Ectodermal cell (in vitro differentiated cells): Measurements from ENCODE around the gene GALC.

Experiments
- H3K27ac ChIP-seq: 2 replicates; pipeline ENCODE4 v1.7.0; 2013; ENCODE audit warnings: mild to moderate bottlenecking, low read depth, low read length; ENCODE audit not compliant: insufficient read depth, poor library complexity, severe bottlenecking
- H3K27me3 ChIP-seq: 2 replicates; pipeline ENCODE4 v1.7.0; 2013; ENCODE audit warnings: mild to moderate bottlenecking, low read length; ENCODE audit not compliant: insufficient read depth, control insufficient read depth, poor library complexity, severe bottlenecking
- H3K36me3 ChIP-seq: one replicate; pipeline ENCODE4 v1.7.0; 2013; ENCODE audit warnings: low read length; ENCODE audit not compliant: control insufficient read depth, insufficient read depth
- H3K4me1 ChIP-seq: one replicate; pipeline ENCODE4 v1.7.0; 2013; ENCODE audit warnings: low read length; ENCODE audit not compliant: control insufficient read depth, insufficient read depth
- H3K4me3 ChIP-seq: 2 replicates; pipeline ENCODE4 v1.7.0; 2013; ENCODE audit warnings: low read depth, low read length, control low read depth; ENCODE audit not compliant: insufficient read depth
- H3K9me3 ChIP-seq: 2 replicates; pipeline ENCODE4 v1.7.0; 2013; ENCODE audit warnings: mild to moderate bottlenecking, low read length, moderate library complexity; ENCODE audit not compliant: control insufficient read depth
- WGBS, 2 experiments: methylation state at CpG; one replicate each; pipeline ENCODE4 v1.1.7; 2013; ENCODE audit warnings: missing lambda C conversion rate in 2 of 2; 5-methylcytosine and 5-hydroxymethylcytosine counted together

GALC gene

DNA sequence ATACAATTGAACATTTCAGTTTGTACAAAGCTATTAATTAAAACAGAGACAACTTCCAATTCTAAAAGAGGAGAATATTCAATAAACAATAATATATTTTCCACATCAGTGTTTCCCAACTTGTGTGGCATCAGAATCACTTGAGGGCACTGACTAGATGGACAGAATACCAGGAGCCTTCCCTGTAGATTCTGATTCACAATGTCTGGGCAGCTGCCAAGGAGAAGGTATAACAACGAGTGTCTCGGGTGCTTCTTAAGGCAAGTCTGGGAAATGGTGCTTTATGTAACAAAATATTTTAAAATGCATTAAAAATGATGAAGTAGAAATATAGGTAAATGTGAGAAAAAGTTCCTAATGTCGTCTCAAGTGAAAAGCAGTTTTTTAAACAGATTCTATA lies 26.2 kb downstream of the GALC start:
- H3K4me3 ChIP-seq = no peak overlapping the region
- no peaks in the 10 kb centered on the region for H3K9me3 ChIP-seq
- no peaks in the 10 kb centered on the region for H3K36me3 ChIP-seq
- no peaks in the 10 kb centered on the region for H3K27me3 ChIP-seq
- no peaks in the 10 kb centered on the region for H3K4me1 ChIP-seq
- H3K27ac ChIP-seq = no peak overlapping the region
- WGBS, 2 experiments = 85 to 91% methylated on average over 2 to 3 of the region's 3 CpGs

DNA sequence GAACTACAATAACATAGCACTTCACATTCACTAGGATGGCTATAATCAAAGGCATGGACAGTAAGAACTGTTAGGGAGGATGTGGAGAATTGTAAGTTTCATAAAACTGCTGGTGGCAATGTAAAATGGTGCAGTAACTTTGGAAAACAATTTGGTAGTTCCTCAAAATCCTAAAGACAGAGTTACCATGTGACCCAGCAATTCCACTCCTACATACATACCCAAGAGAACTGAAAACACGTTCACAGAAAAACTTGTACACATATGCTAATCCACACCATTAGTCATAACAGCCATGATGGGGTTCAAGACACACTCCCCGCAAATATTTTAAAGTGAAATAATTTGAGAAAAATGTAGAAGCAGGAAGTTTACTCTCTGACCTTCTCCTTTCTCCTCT lies 31.7 kb downstream of the GALC start:
- Histone ChIP-seq H3K9me3 (no peaks in the 10 kb centered on the region), H3K27ac (no peak overlapping the region), H3K36me3 (no peaks in the 10 kb centered on the region), H3K4me1 (no peaks in the 10 kb centered on the region), H3K4me3 (no peak overlapping the region), H3K27me3 (no peaks in the 10 kb centered on the region)
- WGBS, 2 experiments = 89 to 93% methylated on average over 1 to 2 of the region's 2 CpGs

DNA sequence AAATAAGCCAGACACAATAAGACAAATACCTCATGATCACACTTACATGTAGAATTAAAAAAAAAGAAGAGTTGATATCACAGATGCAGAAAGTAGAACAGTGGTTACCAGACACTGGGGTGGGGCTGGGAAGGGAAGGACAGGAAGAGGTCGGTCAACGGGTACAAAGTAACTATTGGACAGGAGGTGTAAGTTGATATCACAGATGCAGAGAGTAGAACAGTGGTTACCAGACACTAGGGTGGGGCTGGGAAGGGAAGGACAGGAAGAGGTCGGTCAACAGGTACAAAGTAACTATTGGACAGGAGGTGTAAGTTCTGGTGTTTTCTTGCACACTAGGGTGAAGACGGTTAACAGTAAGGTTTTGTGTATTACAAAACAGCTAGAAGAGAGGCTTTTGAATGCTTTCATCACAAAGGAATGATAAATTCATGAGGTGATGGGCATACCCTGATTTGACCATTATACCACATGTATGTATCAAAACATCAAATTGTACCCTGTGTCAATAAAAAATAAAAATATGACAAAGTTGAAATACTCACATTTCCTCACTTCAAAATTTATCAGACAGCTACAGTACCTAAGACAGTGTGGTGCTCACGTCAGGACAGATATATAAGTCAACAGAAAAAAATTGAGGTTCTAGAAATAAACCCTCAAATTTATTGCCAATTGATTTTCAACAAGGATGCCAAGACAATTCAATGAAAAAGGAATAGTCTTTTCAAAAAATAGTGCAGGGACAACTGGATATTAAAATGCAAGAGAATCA lies 32.8 kb downstream of the GALC start:
- Histone ChIP-seq H3K4me3 (no peak overlapping the region), H3K9me3 (no peaks in the 10 kb centered on the region), H3K4me1 (no peaks in the 10 kb centered on the region), H3K36me3 (no peaks in the 10 kb centered on the region), H3K27me3 (no peaks in the 10 kb centered on the region), H3K27ac (no peak overlapping the region)
- 89 to 95% methylated on average over 5 of the region's 5 CpGs for WGBS, 2 experiments

GRCh38 chr14:87955501-87955900 lies 37.5 kb downstream of the GALC start:
- Histone ChIP-seq H3K4me3 (no peak overlapping the region), H3K27ac (no peak overlapping the region), H3K27me3 (no peaks in the 10 kb centered on the region), H3K9me3 (no peaks in the 10 kb centered on the region), H3K36me3 (no peaks in the 10 kb centered on the region), H3K4me1 (no peaks in the 10 kb centered on the region)
- 94% methylated on average over 5 of the region's 6 CpGs for WGBS, 2 experiments

DNA sequence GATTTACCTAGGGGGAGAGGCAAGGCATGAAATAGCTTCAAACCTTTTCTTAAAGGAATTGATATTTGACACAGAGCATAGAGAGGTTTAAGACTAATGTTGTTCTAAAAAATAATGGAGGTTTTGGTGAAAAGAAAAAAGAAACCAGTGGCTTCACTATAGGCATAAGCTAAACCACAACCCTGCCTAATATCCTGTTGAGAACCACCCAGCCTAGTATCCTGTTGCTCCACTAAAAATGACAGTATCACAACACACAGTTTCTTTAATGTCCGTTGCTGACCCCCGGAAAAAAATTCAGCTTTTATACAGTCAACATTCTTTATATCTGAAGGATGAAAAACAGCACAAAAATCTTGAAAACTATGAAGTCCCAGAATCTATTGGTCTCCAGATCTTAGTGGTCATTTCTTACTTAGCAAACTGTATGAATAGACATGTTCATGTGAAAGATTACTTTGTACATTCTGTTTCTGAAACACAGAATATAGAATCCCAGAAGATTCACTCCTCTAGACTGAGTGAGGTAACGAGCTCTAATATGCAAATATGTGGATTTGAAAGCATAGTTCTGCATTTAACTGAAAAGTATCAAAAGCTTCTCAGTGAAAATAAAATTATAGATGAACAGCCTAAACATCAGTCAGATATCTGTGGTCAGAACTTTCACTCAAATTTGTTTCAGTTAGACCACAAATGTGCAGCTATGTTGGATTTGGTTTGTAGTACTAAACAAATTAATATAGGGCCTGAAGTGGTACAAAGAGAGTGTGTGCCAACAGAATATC lies 40.5 kb downstream of the GALC start:
- Histone ChIP-seq H3K9me3 (no peaks in the 10 kb centered on the region), H3K4me1 (no peaks in the 10 kb centered on the region), H3K4me3 (no peak overlapping the region), H3K27me3 (no peaks in the 10 kb centered on the region), H3K36me3 (no peaks in the 10 kb centered on the region), H3K27ac (no peak overlapping the region)
- 91 to 93% methylated on average over 2 to 3 of the region's 3 CpGs for WGBS, 2 experiments

GRCh38 chr14:87944987-87945604 lies 47.9 kb downstream of the GALC start:
- WGBS, 2 experiments = 48% methylated on average over 3 of the region's 4 CpGs; no CpG with 5 or more reads in 1 of the 2 experiments
- no peaks in the 10 kb centered on the region for H3K9me3 ChIP-seq
- no peaks in the 10 kb centered on the region for H3K4me1 ChIP-seq
- no peak overlapping the region for H3K27ac ChIP-seq
- H3K27me3 ChIP-seq = no peaks in the 10 kb centered on the region
- no peaks in the 10 kb centered on the region for H3K36me3 ChIP-seq
- no peak overlapping the region for H3K4me3 ChIP-seq

DNA sequence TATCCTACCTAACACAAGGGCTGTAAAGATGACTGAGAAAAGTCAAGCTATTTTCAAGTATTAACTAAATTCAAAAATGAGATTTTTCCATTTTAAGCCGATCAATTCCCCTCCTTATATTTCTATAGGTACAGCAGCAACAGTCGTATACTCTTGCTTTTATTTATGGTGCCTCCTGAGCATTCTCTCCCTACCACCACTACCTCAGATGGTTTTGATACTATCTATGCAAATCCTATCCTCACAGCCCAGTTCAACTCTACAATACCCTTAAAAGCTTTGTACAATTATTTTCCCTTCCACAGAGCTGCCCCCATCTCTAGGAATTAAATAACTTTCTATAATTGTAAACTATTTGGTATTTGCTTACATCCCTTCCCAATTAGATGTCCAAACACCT lies 52.1 kb downstream of the GALC start:
- WGBS, 2 experiments = 97 to 98% methylated on average over 2 of the region's 2 CpGs
- no peak overlapping the region for H3K4me3 ChIP-seq
- H3K27me3 ChIP-seq = no peaks in the 10 kb centered on the region

DNA sequence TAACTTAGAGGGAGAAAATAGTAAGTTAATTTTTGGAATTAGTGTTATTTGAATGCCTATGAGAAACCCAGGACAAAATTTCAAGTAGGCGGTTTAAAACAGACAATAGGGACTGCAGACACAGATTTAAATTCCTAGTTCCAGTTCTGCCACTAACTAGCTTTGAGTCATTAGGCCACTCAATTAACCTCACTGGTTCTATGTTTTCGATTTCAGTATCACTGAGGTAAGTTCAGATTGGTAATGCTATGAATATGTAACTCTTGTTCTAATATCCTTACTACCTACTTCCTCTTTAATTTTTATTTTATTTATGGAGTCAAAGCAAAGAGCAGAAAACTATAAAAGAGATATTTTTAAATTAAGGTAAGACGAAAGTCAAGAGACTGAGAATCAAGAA lies 52.6 kb downstream of the GALC start:
- H3K4me3 ChIP-seq = no peak overlapping the region
- no peaks in the 10 kb centered on the region for H3K27me3 ChIP-seq
- H3K36me3 ChIP-seq = no peaks in the 10 kb centered on the region
- 95 to 98% methylated on average over 2 to 3 of the region's 3 CpGs for WGBS, 2 experiments
- H3K27ac ChIP-seq = no peak overlapping the region
- no peaks in the 10 kb centered on the region for H3K9me3 ChIP-seq
- H3K4me1 ChIP-seq = no peaks in the 10 kb centered on the region

More for the DNA sequence above, 52.1 kb downstream of the GALC start:
- no peaks in the 10 kb centered on the region for H3K36me3 ChIP-seq
- H3K9me3 ChIP-seq = no peaks in the 10 kb centered on the region
- no peaks in the 10 kb centered on the region for H3K4me1 ChIP-seq
- H3K27ac ChIP-seq = no peak overlapping the region

GRCh38 chr14:87935886-87936285 lies 57.1 kb downstream of the GALC start:
- H3K27me3 ChIP-seq = no peaks in the 10 kb centered on the region
- WGBS, 2 experiments = 92 to 97% methylated on average over 1 of the region's 1 CpG
- no peak overlapping the region for H3K27ac ChIP-seq
- H3K4me3 ChIP-seq = no peak overlapping the region
- H3K36me3 ChIP-seq = no peaks in the 10 kb centered on the region
- H3K4me1 ChIP-seq = no peaks in the 10 kb centered on the region
- H3K9me3 ChIP-seq = no peaks in the 10 kb centered on the region
